ENCODE data around the gene PTPRG. TPM values are rescaled to one million over a fixed set of nuclear protein-coding genes. Genes with fewer than 3 reads are reported as not detected.
A peak's percentile ranks its signal among the peaks of the same experiment; 100 is the strongest.

PTPRG gene
- total and polyA plus RNA-seq, 8 donors, result 50.9 to 88.4 (median 54.4) TPM

- H3K4me1 ChIP-seq, result peaks cover 6 to 7% of the 10 kb centered on the region in 2 donors
- ATAC-seq (no peak), DNase-seq (no peak)
- H3K27me3 ChIP-seq, result no peaks in the 10 kb centered on the region
- H3K9me3 ChIP-seq, result no peaks in the 10 kb centered on the region
- TF ChIP-seq CTCF (IDR thresholded peaks at IDR 0.05), result no peak
- H3K27ac ChIP-seq, result no peak overlapping the region
- intact Hi-C loops (cut with DNase I), result no loop called here
- H3K4me3 ChIP-seq, result no peak overlapping the region
- no peaks in the 10 kb centered on the region for H3K36me3 ChIP-seq
These were observed 167.8 kb downstream of the PTPRG start for GRCh38 chr3:61729038-61729634.

DNA sequence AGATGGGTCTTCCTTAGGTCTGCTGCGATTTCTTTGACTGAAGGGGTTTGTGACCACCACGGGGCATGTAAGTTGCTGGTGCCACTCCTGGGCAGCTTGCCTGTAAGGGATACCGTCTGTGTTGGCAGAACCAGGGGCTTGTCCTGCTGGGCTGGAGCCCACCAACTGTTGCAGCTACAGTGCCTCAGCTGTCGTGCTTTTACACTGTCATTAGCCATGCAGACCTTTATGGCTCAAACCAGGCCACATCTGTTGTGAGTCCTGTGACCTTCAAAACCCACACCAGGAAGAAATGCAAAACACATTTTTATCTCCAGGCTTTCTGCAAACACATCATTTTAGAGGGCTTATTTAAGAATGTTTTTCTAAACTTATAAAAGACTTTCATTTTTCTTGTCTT, 168.7 kb downstream of the PTPRG start:
- H3K27me3 ChIP-seq, result no peaks in the 10 kb centered on the region
- peaks cover 6 to 15% of the 10 kb centered on the region in 2 donors for H3K4me1 ChIP-seq
- H3K27ac ChIP-seq, result no peak overlapping the region
- H3K9me3 ChIP-seq, result no peaks in the 10 kb centered on the region
- TF ChIP-seq CTCF (IDR thresholded peaks at IDR 0.05), result no peak
- no peak overlapping the region for H3K4me3 ChIP-seq
- H3K36me3 ChIP-seq, result no peaks in the 10 kb centered on the region
- DNase-seq, result no peak
- no peak for ATAC-seq
- intact Hi-C loops (cut with DNase I), result no loop called here

DNA sequence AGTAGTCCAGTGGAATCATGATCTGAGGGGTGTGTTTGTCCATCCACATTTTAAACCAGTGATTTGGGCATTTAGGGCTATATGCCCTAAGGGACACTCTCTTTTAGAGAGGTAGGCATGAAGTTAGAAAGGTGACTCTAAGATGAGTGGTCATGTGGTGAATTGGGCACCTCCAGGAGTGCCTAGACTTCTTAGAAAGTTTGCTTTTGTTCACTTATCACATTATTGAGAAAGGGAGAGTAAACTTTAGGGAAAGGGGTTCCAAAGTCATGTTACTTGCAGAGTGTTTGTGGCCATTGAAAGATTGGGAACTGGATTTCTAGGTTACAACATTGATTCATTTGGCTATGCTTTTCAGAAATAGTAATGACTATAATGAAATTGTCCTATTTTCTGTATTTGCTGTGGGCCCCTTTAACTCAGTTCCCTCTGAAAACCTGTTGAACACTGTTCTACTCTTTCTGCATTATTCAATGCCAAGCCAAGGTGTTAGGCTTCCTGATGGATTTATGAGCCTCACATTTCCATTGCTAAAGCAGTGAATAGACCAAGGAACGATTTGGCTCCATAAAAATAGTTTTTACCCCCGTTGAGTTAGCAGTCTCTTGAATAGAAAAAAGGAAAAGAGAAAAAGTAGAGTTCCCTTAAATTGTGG, 169.3 kb downstream of the PTPRG start:
- Histone ChIP-seq H3K4me1 (peaks cover 6 to 15% of the 10 kb centered on the region in 2 donors), H3K4me3 (no peak overlapping the region), H3K36me3 (no peaks in the 10 kb centered on the region), H3K9me3 (no peaks in the 10 kb centered on the region), H3K27ac (no peak overlapping the region), H3K27me3 (no peaks in the 10 kb centered on the region)
- intact Hi-C loops (cut with DNase I), result no loop called here
- no peak for TF ChIP-seq CTCF (IDR thresholded peaks at IDR 0.05)
- ATAC-seq (peak; percentile 66), DNase-seq (no peak)

DNA sequence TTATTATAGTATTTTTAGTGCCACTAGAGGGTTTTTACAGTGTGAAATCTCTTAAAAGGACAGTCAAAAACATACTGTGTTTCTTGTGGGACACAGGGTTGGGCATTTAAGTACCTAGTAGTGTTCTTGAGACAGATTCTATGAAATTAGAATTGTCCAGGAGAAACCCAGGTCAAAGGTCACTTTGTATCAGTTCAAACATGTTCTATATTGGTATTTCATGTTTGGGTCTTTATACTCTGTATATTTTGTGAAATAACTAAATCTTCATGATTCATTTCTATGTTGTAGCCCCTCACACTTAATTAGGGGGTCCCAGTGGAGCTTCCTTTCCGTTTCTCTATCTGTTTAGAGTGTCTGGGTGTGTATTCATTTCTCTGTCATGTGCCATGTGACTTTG, 171.6 kb downstream of the PTPRG start:
- intact Hi-C loops (cut with DNase I), result no loop called here
- H3K36me3 ChIP-seq, result no peaks in the 10 kb centered on the region
- DNase-seq (no peak), ATAC-seq (no peak)
- no peak overlapping the region for H3K27ac ChIP-seq
- peaks cover 6 to 15% of the 10 kb centered on the region in 2 donors for H3K4me1 ChIP-seq
- H3K4me3 ChIP-seq, result no peak overlapping the region
- TF ChIP-seq CTCF (IDR thresholded peaks at IDR 0.05), result no peak
- no peaks in the 10 kb centered on the region for H3K9me3 ChIP-seq
- no peaks in the 10 kb centered on the region for H3K27me3 ChIP-seq

- Histone ChIP-seq H3K4me3 (no peak overlapping the region), H3K27me3 (no peaks in the 10 kb centered on the region), H3K27ac (no peak overlapping the region), H3K4me1 (peaks cover 6 to 15% of the 10 kb centered on the region in 2 donors), H3K9me3 (no peaks in the 10 kb centered on the region), H3K36me3 (no peaks in the 10 kb centered on the region)
- ATAC-seq, result no peak
- intact Hi-C loops (cut with DNase I), result no loop called here
- no peak for DNase-seq
- no peak for TF ChIP-seq CTCF (IDR thresholded peaks at IDR 0.05)
These were observed 172.5 kb downstream of the PTPRG start for GRCh38 chr3:61733876-61734275.

Data from left lung (tissue), 10 donors.